HG03354 (cell line): ENCODE measurements around the gene NPTN.

ENCODE experiments used
- ATAC-seq: cut with Tn5 transposase; IDR thresholded peaks from one replicate; pipeline ENCODE4 v1.9.1; 2021; ENCODE audit warnings: mild to moderate bottlenecking; ENCODE audit not compliant: unreplicated experiment, poor library complexity, severe bottlenecking

The NPTN gene

DNA sequence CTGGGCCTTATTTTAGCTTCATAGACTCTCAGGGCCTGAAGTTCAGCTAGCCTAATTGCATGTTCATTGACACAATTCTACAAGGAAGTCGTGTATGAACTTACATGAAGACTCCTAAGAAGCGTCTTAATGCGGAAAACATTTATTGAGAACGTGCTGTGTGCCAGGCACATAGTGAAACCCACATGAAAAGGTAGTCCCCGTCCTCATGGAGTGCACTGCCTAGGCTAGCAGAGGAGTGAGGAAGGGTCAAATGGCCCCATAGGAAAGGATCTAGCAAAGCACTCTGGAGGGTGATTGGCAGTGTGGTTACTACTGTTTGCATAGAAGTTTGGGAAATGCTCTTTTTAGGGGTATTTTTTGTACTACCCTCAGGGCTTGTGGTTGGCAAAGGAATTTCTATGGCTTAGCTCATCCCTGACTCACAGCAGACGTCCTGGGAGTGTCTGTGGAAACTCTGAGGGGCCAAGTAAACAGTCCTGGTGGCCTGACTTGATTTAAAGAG lies 854 bp upstream of the NPTN start:
- ATAC-seq, result no peak

DNA sequence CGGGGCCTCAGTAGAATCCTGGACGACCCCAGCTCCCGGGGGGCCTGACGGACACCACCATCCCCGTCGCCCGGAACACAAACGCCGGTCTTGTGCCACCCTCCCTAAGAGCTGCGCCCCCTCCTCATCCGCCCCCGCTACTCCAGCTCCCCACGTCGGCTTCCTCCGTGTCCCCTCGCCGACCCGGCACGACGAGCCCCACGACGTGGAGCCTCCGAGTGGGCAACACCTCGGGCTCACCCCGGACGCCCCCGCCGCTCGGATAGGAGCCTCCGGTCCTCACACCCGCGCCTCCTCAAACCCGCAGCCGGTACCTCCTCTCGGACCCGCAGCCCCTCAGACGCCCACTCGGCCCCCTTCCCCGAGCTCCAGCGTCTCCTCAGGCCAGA lies 525 bp downstream of the NPTN start:
- ATAC-seq, result peak; percentile 10

DNA sequence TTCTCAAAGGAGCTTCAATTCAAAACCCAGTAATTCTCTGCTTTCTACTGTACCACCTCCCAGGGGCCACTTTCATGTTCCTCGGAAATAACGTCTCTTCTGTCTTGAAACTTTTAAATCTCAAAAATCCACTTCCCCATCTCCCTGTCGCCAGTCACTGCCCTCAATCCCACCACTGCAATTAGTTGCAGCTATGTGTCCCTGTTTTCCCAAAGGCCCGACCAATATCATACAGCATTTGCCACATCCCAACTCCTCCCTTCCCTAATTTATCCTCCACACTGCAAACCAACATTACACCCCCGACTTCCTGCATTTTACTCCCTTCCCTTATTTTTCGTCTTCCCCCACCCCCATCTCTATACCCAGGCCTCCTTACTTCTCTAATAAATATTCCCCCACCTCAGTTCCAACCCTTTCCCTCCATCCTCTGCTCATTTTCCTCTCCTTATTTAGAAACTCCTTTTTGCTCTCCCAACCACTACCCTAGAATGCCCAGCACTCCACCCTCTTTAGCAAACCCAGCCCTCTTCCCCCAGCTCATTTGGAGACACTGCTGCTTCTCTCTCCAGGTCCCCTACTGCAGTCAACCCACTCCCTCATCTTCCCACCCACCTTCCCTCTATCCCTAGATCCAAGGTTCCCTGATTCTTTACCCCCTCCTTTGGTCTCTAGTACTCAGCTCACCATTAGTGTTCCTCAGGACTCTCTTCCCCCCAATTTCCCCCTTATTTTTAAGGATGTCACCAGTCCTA lies 1.1 kb downstream of the NPTN start:
- ATAC-seq, result no peak

DNA sequence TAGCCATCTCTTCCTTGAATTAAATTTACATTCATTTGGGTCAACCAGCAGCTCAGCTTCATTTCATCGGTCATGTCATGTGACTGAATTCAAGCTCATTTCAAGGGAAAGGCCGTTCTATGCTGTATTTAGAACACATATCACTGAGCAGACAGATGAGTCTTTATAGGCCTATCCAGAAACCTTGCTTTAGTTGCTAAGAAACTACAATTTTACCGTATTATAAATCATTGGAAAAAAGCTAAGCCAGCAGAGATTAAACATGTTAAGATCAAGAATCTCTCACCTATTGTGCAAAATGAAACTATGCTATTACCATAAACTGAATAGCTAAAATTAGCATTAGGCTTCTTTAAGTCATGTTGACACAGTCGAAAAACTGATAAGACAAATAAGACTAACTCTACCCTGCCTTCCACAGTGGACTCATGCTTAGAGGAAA lies 2.2 kb downstream of the NPTN start:
- no peak for ATAC-seq

DNA sequence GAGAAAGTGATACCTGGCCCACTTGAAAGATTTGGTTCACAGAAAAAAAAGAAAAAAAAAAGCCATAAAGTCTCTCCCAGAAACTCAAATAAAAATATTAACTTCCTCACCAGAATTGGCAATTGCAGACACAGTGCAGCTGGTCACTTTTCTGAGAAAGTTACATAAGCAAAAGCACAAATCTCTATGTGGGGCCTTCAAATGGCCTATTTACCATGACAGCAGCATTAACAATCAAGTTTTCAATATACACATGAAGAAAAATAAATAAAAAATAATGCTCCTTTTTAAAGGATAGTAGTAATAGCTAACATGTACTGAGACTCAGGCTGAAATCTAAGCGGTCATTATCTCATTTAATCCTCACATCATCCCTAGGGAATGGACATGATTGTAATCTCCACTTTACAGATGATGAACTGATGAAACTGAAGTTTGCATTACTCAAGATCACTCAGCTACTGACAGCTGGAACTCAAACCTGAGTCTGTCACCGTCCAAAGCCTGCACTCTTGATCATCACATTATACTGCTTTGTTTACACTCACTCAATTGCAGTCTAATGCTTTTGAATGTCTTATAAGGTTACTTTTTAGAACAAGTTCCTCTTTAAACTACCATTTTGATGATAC lies 3.3 kb downstream of the NPTN start:
- no peak for ATAC-seq

DNA sequence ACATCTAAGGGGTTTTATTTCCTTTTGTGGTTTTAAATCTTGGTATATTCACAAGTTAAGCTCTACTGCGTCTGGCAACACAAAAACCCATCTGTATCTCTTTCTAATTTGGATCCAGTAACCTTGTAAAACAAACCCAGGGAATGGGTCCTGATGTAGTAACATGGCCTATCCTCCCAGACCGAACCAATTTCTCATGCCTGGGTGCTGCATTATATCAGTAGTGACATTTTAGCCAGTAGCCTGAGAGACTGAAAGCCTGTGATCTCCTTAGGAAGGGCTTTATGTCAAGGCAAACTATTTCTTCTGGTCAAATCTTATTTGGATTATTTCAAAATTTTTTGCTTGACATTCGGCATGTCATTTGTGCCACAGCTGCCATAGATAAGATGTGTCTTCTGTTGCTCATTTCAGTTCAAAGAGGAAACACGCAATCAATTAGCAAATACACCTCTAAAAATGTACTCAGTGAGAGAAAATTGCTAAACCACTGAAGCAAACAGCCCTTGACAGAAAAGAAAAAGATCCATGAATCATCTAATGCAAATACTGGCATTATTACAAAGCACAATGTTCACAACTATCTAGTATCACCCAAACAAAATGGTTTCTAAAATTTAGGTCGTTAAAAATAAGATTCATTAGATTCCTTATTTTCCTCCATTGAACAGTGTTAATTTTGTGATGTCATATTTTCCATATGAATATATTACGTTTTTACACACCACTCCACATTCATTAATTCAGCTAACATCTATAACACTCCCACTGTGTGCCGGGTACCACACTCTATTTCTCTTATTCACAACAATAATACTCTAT lies 4.0 kb downstream of the NPTN start:
- no peak for ATAC-seq

DNA sequence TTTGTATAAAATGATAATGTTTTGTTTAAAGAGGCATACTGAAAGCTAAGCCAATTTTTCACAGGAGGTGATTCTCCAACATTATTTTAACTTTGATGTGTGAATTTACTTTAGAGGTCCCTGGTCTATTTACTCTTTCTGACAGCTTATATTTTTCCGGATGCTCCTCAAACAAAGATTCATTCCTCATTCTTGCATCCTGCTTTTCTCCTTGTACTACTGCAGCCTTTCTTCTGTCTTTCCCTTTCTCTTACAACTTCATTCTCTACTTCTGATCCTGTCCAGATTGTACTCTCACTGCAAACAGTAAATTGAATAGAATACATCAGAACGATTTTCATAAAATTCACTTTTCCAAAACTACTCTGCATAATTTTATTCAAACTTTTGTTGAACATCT lies 5.1 kb downstream of the NPTN start:
- ATAC-seq, result no peak

DNA sequence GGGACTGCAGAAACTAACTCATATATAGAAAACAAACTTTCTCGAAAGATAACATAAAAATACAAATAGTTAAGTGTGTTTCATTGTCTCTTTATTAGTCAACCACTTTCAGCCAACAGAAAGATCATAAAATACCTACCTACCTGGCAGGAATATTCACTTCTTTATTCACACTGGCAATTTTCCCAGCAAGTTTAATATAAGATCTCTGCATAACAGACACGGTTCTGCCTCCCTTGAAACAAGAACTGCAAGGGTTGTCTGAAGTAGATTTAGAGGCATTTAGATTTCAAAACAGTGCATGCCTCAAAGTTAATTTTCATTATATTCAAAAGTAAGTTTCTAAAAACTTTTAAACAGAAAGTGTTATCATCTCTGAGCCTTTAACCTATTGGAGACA lies 7.1 kb downstream of the NPTN start:
- ATAC-seq, result no peak

DNA sequence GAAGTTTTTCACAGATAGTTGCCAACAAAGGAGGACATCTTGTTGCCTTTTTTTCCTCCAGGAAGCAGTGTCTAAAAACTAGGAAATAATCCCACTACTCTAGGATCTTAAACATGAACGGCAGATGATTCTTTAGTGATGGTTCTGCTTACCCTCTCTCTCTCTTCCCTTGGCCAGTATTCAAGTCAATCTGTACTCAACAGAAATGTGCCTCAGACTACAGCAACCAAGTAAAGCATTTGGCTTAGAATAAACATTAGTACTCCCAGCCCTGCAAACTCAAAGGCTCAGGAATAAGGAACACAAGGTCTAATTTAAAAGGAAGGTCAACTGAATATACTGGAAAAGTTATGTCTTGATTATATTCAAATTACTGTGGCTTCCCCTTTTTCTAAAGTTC lies 8.7 kb downstream of the NPTN start:
- ATAC-seq, result no peak

DNA sequence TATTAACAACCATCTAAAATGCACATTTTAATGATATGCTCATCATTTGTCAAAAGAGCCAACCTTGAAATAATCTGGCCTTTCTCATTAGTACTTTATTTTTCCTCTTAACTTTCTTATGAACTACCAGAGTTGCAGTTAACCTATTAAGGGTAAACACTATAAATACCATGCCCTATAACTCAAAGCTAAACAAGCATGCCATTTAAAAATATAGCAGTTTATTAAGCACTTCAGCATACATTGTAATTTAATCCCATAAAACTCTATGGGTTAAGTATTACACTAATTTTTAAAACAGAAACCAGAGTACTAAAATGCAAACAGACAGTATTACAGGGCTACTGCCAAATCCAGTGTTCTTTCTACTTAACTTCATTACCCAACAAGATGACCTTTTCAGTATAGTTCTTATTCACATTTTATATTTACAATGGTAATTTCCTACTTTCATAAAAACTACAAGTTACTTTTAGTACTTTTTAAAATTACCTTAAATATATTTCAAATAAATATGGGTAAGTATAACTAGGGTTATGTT lies 11.8 kb downstream of the NPTN start:
- no peak for ATAC-seq

DNA sequence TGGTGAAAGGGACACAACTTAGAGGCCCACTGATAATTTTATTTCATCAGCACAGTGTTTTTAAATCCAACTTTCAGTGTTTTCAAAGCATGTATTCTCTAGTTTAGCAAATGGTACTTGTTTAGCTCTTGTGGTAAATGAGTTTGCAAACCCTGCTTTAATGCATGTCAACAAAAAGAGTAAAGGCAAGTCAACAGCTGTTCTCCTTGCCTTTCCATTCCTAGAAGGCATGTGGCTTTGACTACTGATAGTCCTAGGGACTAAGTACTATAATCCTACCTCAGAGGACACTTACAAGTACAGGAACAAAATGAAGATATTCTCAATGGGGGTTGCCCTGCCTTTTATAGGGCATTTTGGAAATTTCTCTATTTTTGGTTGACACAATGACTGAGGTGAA lies 13.1 kb downstream of the NPTN start:
- no peak for ATAC-seq

DNA sequence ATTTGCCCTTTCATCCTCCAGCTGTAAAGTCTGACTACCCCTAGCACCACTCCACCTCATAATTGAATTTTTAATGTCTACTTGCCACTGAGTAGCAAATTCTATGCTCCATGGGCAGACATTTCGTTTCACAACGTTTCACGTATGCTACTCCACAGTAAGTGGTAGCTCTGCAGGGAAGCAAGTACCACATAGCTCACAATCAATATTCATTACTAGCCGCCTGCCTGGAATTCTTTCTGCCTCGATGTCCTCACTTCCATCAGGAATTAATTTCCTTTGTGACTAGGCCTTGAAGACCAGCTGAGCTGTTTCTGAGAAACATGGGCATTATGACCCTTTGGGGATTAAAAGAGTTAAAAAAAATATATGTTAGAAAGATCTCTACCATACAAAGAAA lies 15.3 kb downstream of the NPTN start:
- ATAC-seq, result no peak

DNA sequence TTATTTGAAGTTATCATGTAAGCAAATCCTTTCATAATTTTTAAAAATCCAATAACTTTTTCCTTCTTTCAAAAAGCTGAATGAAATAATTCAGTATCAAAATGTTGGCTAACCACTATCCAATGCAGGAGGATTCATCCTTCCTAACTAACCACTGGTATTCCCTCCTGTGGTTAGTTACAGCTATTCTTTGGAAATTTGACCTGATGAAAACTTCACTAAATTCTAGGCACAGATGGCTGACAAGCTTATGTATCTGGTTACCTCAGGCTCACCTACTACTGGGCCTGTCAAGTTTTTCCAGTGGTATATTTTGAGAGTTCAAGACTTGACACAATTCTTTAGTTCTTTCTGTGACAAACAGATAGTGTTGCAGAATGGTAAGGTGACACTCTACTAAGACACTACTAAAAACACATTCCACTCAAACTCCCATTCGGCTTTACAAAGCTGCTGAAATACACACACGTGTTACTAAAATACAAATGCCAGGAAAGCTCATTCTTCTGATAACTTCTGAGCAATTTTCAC lies 15.8 kb downstream of the NPTN start:
- ATAC-seq, result no peak

DNA sequence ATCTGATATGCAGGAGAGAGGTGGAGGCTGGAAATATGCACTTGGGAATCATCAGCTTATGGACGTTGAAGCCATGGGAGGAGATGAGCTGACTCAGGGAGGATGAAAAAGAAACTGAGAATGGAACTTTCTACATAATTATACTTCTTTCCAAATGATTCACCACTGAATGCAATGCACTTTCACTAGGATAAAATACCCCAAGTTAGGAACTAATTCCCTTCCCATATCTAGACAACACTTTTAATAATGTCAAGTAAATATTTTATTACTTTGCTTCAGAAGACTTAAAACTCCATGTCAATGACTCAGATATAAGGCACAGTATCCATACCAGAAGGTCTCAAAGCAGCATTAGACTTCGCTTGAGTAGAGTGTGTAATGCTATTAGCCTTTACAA lies 24.2 kb downstream of the NPTN start:
- ATAC-seq, result no peak

DNA sequence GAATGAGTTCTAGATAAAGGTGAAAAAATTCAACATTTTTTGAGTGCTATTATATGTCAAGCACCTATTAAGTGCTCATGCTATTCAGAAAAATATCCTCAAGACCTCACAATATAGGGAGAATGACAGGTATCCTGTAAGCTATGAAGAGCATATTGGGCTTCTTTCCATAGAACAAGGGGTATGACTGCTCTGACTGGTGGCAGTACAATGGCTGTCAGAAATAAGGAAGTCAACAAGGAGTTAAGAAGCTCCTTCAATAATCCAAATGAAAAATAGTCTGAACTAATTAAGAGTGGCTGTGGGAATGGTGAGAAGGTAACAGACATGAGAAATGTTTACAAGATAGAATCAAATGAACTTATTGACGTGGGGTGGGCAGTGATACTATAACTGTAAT lies 24.7 kb downstream of the NPTN start:
- ATAC-seq, result no peak

DNA sequence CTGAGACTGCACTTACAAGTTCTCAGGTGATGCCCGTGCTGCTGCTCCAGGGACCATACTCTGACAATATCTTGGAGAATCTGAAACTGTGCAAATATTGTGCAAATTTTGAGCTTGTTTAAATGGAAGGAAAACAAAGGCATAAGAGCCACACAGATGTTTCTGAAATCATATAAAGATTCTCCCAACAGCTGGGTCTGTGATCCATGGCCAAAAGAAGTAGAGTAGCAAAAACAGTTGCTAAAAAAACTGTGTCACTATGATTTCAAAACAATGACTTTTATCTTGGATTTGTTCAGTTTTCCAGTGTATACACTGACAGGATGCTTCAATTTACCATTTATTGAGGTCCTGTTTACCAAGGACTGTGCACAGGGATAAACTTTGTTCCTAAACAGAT lies 25.3 kb downstream of the NPTN start:
- no peak for ATAC-seq

DNA sequence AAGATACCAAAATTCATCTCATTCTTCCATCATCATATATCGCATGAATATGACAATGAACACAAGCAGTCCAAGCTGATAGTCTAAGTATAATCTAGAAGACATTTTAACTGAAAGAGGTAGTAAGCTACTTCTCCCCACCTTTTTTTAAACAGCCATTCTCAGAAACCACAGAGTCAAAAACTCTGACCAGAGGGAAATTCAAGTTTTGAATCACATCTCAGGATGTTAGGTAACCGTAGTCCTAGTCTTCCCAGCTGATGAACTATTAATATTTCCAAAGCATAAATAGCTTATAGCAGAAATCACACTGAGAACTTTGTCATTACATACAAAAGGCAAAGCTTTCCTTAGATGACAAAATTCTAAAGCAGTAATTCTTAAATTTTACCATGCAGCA lies 25.8 kb downstream of the NPTN start:
- no peak for ATAC-seq

DNA sequence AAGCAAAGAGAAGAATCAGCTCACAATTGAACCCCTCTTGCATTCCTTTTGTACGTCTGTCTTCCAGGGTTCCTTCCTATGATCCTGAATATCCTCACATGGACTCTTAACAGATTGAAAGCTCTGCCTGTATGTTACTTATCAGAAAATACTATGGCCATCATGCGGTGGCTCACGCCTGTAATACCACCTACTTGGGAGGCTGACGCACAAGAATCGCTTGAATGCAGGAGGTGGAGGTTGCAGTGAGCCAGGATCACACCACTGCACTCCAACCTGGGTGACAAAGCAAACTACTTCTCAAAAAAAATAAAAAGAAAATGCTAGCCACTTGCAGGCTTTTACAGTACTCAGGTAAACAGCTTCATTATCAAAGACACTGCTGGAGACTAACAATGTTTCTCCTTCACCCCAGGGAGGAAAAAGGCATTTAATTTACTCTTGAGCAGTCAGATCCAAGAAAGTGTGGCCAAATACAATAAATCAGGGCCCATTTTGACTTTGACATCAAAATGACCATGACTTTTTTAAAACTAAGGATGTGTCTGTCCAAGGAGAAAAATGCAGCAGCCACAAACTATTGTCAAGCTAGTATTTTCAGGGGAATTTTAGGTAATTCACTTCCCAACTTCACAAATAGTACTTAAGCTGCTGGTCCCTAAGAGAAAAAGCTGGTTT lies 27.3 kb downstream of the NPTN start:
- no peak for ATAC-seq

DNA sequence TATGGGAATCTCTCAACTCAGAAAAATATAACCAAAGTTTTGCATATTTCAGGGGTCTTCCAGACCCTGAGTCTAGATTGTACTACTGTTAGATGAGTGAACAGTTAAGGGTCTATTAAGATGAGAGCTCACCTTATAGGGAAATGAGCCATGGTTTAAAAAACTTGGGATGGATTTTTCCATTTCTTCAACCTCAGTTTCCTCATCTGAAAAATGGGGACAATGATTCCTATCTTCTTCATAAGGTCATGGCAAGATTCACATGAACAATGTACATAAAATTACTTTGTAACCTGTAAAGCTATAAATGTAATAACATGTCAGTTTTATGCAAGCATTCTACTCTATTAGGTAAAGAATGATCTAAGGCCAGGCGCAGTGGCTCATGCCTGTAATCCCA lies 28.7 kb downstream of the NPTN start:
- no peak for ATAC-seq

DNA sequence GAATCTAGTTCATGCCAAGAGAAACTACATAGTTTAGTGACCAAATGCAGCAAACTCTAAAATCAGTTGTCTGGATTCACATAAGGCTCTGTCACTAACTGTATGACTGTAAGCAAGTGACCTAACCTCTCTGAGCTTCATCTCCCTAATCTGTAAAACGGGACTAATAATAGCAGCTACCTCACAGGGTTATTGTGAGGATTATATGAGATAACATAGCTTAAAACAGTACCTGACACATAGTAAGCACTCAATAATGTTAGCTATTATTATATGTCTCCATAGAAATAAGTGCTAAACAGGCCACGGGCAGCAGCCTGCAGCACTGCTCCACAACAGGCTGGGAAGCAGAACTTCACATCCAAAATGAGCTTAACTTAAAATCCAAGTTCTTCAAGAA lies 30.2 kb downstream of the NPTN start:
- no peak for ATAC-seq
